Measurements from ENCODE around the gene SUN1.
"Not testable (repeated sequence)": the region's sequence is repeated elsewhere in the genome, so short reads cannot be mapped to it uniquely, and the experiment has no call there.

The SUN1 gene

GRCh38 chr7:836429-836828 lies 4.2 kb downstream of the SUN1 start:
- no peak overlapping the region for H3K27ac ChIP-seq (ENCODE audit: low read depth, low read length)
- no peaks in the 10 kb centered on the region for H3K27me3 ChIP-seq (ENCODE audit: control insufficient read depth, insufficient read depth, low read length)
- H3K36me3 ChIP-seq (ENCODE audit: control insufficient read depth, insufficient read depth, low read length), result peaks cover 45% of the 10 kb centered on the region
- H3K9ac ChIP-seq (ENCODE audit: low read length), result no peak overlapping the region
- no peak overlapping the region for H3K4me3 ChIP-seq (ENCODE audit: low read depth, low read length)
- peaks cover 23% of the 10 kb centered on the region for H3K4me1 ChIP-seq (ENCODE audit: control insufficient read depth, insufficient read depth, low read length)
- no peaks in the 10 kb centered on the region for H3K9me3 ChIP-seq (ENCODE audit: control insufficient read depth, insufficient read depth, low read depth, low read length)

GRCh38 chr7:837001-837400 lies 4.7 kb downstream of the SUN1 start:
- Histone ChIP-seq H3K36me3 (ENCODE audit: control insufficient read depth, insufficient read depth, low read length) (peaks cover 50% of the 10 kb centered on the region), H3K9ac (ENCODE audit: low read length) (no peak overlapping the region), H3K27me3 (ENCODE audit: control insufficient read depth, insufficient read depth, low read length) (no peaks in the 10 kb centered on the region), H3K4me1 (ENCODE audit: control insufficient read depth, insufficient read depth, low read length) (peaks cover 17% of the 10 kb centered on the region), H3K27ac (ENCODE audit: low read depth, low read length) (no peak overlapping the region), H3K9me3 (ENCODE audit: control insufficient read depth, insufficient read depth, low read depth, low read length) (no peaks in the 10 kb centered on the region), H3K4me3 (ENCODE audit: low read depth, low read length) (no peak overlapping the region)

GRCh38 chr7:840001-840600 lies 7.8 kb downstream of the SUN1 start:
- Histone ChIP-seq H3K9ac (ENCODE audit: low read length) (no peak overlapping the region), H3K9me3 (ENCODE audit: control insufficient read depth, insufficient read depth, low read depth, low read length) (no peaks in the 10 kb centered on the region), H3K4me1 (ENCODE audit: control insufficient read depth, insufficient read depth, low read length) (peaks cover 6% of the 10 kb centered on the region; the same call in 1 of the 2 replicates), H3K36me3 (ENCODE audit: control insufficient read depth, insufficient read depth, low read length) (peaks cover 71% of the 10 kb centered on the region), H3K27me3 (ENCODE audit: control insufficient read depth, insufficient read depth, low read length) (no peaks in the 10 kb centered on the region), H3K4me3 (ENCODE audit: low read depth, low read length) (no peak overlapping the region), H3K27ac (ENCODE audit: low read depth, low read length) (no peak overlapping the region)

DNA sequence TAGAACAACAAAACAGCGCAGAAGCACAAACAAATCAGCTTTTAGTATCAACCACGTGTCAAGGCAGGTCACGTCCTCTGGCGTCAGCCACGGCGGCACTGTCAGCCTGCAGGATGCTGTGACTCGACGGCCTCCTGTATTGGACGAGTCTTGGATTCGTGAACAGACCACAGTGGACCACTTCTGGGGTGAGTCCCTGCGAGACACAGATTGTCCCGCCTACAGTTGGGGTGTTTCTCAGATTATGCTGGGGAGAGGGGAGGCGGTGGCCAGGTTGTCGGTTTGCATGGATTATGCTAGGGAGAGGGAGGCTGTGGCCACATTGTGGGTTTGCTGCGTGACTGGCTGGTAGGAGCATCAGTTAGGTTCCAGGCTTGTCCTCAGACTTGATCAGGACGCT lies 9.7 kb downstream of the SUN1 start:
- Histone ChIP-seq H3K4me3 (ENCODE audit: low read depth, low read length) (no peak overlapping the region), H3K27me3 (ENCODE audit: control insufficient read depth, insufficient read depth, low read length) (no peaks in the 10 kb centered on the region), H3K9me3 (ENCODE audit: control insufficient read depth, insufficient read depth, low read depth, low read length) (no peaks in the 10 kb centered on the region), H3K9ac (ENCODE audit: low read length) (no peak overlapping the region), H3K27ac (ENCODE audit: low read depth, low read length) (no peak overlapping the region), H3K36me3 (ENCODE audit: control insufficient read depth, insufficient read depth, low read length) (peaks cover 73% of the 10 kb centered on the region), H3K4me1 (ENCODE audit: control insufficient read depth, insufficient read depth, low read length) (no peaks in the 10 kb centered on the region)

- Histone ChIP-seq H3K27ac (ENCODE audit: low read depth, low read length) (no peak overlapping the region), H3K9ac (ENCODE audit: low read length) (no peak overlapping the region), H3K4me1 (ENCODE audit: control insufficient read depth, insufficient read depth, low read length) (no peaks in the 10 kb centered on the region), H3K4me3 (ENCODE audit: low read depth, low read length) (no peak overlapping the region), H3K36me3 (ENCODE audit: control insufficient read depth, insufficient read depth, low read length) (peaks cover 67% of the 10 kb centered on the region), H3K27me3 (ENCODE audit: control insufficient read depth, insufficient read depth, low read length) (no peaks in the 10 kb centered on the region), H3K9me3 (ENCODE audit: control insufficient read depth, insufficient read depth, low read depth, low read length) (no peaks in the 10 kb centered on the region)
Observed at GRCh38 chr7:842431-843031, 10.3 kb downstream of the SUN1 start.

DNA sequence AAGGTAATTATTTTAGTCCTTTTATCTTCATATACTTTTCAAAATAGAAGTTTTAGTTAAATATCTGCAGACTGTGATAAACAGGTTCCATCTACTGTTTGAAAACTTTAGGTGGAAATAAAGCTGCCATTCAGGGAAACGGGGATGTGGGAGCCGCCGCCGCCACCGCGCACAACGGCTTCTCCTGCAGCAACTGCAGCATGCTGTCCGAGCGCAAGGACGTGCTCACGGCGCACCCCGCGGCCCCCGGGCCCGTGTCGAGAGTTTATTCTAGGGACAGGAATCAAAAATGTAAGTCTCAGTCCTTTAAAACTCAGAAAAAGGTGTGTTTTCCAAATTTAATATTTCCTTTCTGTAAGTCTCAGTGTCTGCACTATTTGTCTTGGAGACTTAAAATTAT lies 11.0 kb downstream of the SUN1 start:
- Histone ChIP-seq H3K4me1 (ENCODE audit: control insufficient read depth, insufficient read depth, low read length) (no peaks in the 10 kb centered on the region), H3K27ac (ENCODE audit: low read depth, low read length) (no peak overlapping the region), H3K9me3 (ENCODE audit: control insufficient read depth, insufficient read depth, low read depth, low read length) (no peaks in the 10 kb centered on the region), H3K4me3 (ENCODE audit: low read depth, low read length) (no peak overlapping the region), H3K36me3 (ENCODE audit: control insufficient read depth, insufficient read depth, low read length) (peaks cover 69% of the 10 kb centered on the region), H3K9ac (ENCODE audit: low read length) (no peak overlapping the region), H3K27me3 (ENCODE audit: control insufficient read depth, insufficient read depth, low read length) (no peaks in the 10 kb centered on the region)

DNA sequence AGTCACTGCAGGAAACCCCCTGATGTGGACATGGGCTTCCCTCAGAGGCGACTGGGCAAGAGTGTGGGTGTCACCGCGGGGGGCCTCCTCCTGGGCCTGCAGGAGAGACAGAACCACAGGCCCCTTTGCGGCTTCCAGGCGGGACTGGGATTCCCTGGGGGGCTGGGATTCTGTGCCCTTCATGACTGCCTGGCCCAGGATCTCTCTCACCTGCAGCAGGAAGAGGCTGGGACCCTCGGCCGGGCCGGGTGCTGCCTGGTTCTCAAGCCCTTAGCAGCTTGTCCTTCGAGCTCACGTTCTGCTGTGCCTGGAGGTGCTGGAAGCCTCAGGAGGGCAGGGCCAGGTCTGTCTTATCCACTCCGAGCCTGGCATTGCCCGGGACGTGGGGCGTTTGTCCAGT lies 11.8 kb downstream of the SUN1 start:
- Histone ChIP-seq H3K4me3 (ENCODE audit: low read depth, low read length) (no peak overlapping the region), H3K9me3 (ENCODE audit: control insufficient read depth, insufficient read depth, low read depth, low read length) (no peaks in the 10 kb centered on the region), H3K4me1 (ENCODE audit: control insufficient read depth, insufficient read depth, low read length) (no peaks in the 10 kb centered on the region), H3K36me3 (ENCODE audit: control insufficient read depth, insufficient read depth, low read length) (peaks cover 66% of the 10 kb centered on the region), H3K9ac (ENCODE audit: low read length) (no peak overlapping the region), H3K27ac (ENCODE audit: low read depth, low read length) (no peak overlapping the region), H3K27me3 (ENCODE audit: control insufficient read depth, insufficient read depth, low read length) (no peaks in the 10 kb centered on the region)

GRCh38 chr7:844514-844913 lies 12.2 kb downstream of the SUN1 start:
- no peak overlapping the region for H3K4me3 ChIP-seq (ENCODE audit: low read depth, low read length)
- H3K9me3 ChIP-seq (ENCODE audit: control insufficient read depth, insufficient read depth, low read depth, low read length), result no peaks in the 10 kb centered on the region
- no peaks in the 10 kb centered on the region for H3K27me3 ChIP-seq (ENCODE audit: control insufficient read depth, insufficient read depth, low read length)
- H3K27ac ChIP-seq (ENCODE audit: low read depth, low read length), result no peak overlapping the region
- H3K9ac ChIP-seq (ENCODE audit: low read length), result no peak overlapping the region
- no peaks in the 10 kb centered on the region for H3K4me1 ChIP-seq (ENCODE audit: control insufficient read depth, insufficient read depth, low read length)
- H3K36me3 ChIP-seq (ENCODE audit: control insufficient read depth, insufficient read depth, low read length), result peaks cover 68% of the 10 kb centered on the region

DNA sequence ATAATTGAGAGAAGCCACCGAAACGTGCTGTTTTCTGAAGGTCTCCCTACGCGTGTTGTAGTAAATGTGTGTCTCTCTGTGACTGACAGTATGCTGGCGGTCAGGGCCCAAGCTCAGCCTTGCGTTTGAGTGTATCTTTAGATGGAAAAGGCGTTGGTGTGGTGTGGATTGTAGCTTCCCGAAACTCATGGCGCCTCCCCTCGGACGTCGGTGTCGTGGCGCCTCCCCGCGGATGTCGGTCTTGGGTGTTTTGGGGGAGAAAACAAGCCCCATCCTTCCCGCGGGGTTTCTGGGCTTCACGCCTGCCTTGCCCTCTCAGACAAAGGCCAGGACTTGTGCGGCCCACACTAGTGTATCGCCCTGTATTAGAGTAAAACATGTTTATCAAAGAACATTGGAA lies 12.8 kb downstream of the SUN1 start:
- no peak overlapping the region for H3K4me3 ChIP-seq (ENCODE audit: low read depth, low read length)
- no peaks in the 10 kb centered on the region for H3K4me1 ChIP-seq (ENCODE audit: control insufficient read depth, insufficient read depth, low read length)
- H3K9ac ChIP-seq (ENCODE audit: low read length), result no peak overlapping the region
- H3K9me3 ChIP-seq (ENCODE audit: control insufficient read depth, insufficient read depth, low read depth, low read length), result no peaks in the 10 kb centered on the region
- no peaks in the 10 kb centered on the region for H3K27me3 ChIP-seq (ENCODE audit: control insufficient read depth, insufficient read depth, low read length)
- H3K27ac ChIP-seq (ENCODE audit: low read depth, low read length), result no peak overlapping the region
- H3K36me3 ChIP-seq (ENCODE audit: control insufficient read depth, insufficient read depth, low read length), result peaks cover 68% of the 10 kb centered on the region

- H3K27ac ChIP-seq (ENCODE audit: low read depth, low read length), result no peak overlapping the region
- H3K9me3 ChIP-seq (ENCODE audit: control insufficient read depth, insufficient read depth, low read depth, low read length), result no peaks in the 10 kb centered on the region
- H3K9ac ChIP-seq (ENCODE audit: low read length), result no peak overlapping the region
- no peaks in the 10 kb centered on the region for H3K4me1 ChIP-seq (ENCODE audit: control insufficient read depth, insufficient read depth, low read length)
- H3K4me3 ChIP-seq (ENCODE audit: low read depth, low read length), result no peak overlapping the region
- no peaks in the 10 kb centered on the region for H3K27me3 ChIP-seq (ENCODE audit: control insufficient read depth, insufficient read depth, low read length)
- peaks cover 68% of the 10 kb centered on the region for H3K36me3 ChIP-seq (ENCODE audit: control insufficient read depth, insufficient read depth, low read length)
Observed at GRCh38 chr7:845731-846130, 13.5 kb downstream of the SUN1 start.

DNA sequence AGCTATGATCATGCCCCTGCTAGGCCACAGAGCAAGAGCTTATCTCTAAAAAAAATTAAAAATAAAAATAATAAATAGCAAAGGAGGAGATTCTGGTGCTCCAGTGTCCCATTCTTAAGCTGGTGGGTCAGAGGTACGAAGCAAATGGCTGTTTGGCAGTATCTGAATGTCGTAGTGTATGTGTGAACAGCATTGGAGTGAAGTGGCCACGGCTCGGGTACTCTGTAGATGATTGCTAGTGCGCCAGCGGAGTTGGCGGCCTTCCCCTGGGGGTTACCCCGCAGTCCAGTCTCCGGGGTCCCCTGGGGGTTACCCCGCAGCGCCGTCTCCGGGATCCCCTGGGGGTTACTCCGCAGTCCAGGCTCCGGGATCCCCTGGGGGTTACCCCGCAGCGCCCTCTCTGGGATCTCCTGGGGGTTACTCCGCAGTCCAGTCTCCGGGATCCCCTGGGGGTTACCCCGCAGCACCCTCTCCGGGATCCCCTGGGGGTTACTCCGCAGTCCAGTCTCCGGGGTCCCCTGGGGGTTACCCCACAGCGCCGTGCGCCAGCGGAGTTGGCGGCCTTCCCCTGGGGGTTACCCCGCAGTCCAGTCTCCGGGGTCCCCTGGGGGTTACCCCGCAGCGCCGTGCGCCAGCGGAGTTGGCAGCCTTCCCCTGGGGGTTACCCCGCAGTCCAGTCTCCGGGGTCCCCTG lies 14.8 kb downstream of the SUN1 start:
- not testable (repeated sequence) for H3K4me1 ChIP-seq (ENCODE audit: control insufficient read depth, insufficient read depth, low read length); H3K9me3 ChIP-seq (ENCODE audit: control insufficient read depth, insufficient read depth, low read depth, low read length); H3K27me3 ChIP-seq (ENCODE audit: control insufficient read depth, insufficient read depth, low read length); H3K27ac ChIP-seq (ENCODE audit: low read depth, low read length); H3K4me3 ChIP-seq (ENCODE audit: low read depth, low read length); H3K9ac ChIP-seq (ENCODE audit: low read length)
- peaks cover 74% of the 10 kb centered on the region for H3K36me3 ChIP-seq (ENCODE audit: control insufficient read depth, insufficient read depth, low read length)
